GM18861 (cell line): ENCODE measurements around the gene TOMM34.

Experiments
- ATAC-seq: cut with Tn5 transposase; IDR thresholded peaks from one replicate; pipeline ENCODE4 v1.9.1; 2021; ENCODE audit not compliant: unreplicated experiment

TOMM34 gene

GRCh38 chr20:44936510-44936909 is 23.7 kb downstream of the TOMM34 start:
- no peak for ATAC-seq

GRCh38 chr20:44932916-44933315 is 27.3 kb downstream of the TOMM34 start:
- ATAC-seq = no peak

GRCh38 chr20:44931911-44932310 is 28.3 kb downstream of the TOMM34 start:
- ATAC-seq = no peak

- ATAC-seq = no peak
Observed at GRCh38 chr20:44930517-44931168, 29.6 kb downstream of the TOMM34 start.

GRCh38 chr20:44928595-44928994 is 31.6 kb downstream of the TOMM34 start:
- no peak for ATAC-seq

GRCh38 chr20:44924541-44924940 is 35.7 kb downstream of the TOMM34 start:
- ATAC-seq = no peak

GRCh38 chr20:44921447-44921846 is 38.8 kb downstream of the TOMM34 start:
- no peak for ATAC-seq

- ATAC-seq = no peak
Observed at GRCh38 chr20:44918761-44919160, 41.4 kb downstream of the TOMM34 start.

- no peak for ATAC-seq
Observed at GRCh38 chr20:44918342-44918741, 41.9 kb downstream of the TOMM34 start.

- ATAC-seq = no peak
Observed at GRCh38 chr20:44917399-44917798, 42.8 kb downstream of the TOMM34 start.

- no peak for ATAC-seq
Observed at GRCh38 chr20:44916586-44916985, 43.6 kb downstream of the TOMM34 start.

GRCh38 chr20:44914924-44915323 is 45.3 kb downstream of the TOMM34 start:
- ATAC-seq = no peak

GRCh38 chr20:44912189-44912588 is 48.0 kb downstream of the TOMM34 start:
- no peak for ATAC-seq

- no peak for ATAC-seq
Observed at GRCh38 chr20:44911264-44911921, 48.8 kb downstream of the TOMM34 start.

- no peak for ATAC-seq
Observed at GRCh38 chr20:44910690-44911262, 49.4 kb downstream of the TOMM34 start.

GRCh38 chr20:44909872-44910689 is 50.1 kb downstream of the TOMM34 start, which contains the start of gene PABPC1L:
Gene PABPC1L, plus strand, starts transcription at chr20:44910060. Its CDS starts 84 bp downstream, at chr20:44910144.
- ATAC-seq = peak; percentile 54

GRCh38 chr20:44908987-44909871 is 51.0 kb downstream of the TOMM34 start:
- ATAC-seq = no peak

GRCh38 chr20:44904377-44904776 is 55.8 kb downstream of the TOMM34 start:
- no peak for ATAC-seq

GRCh38 chr20:44901974-44902373 is 58.2 kb downstream of the TOMM34 start:
- ATAC-seq = no peak

GRCh38 chr20:44900231-44900854 is 59.9 kb downstream of the TOMM34 start:
- no peak for ATAC-seq
